Uterus (tissue), 2 donors: ENCODE data around the gene EPHA4.

ENCODE experiments used
- CTCF ChIP-seq, 4 experiments: fragments of 200-600 bp in 2 of 4; fragments of 450-650 bp in 2 of 4; sonication (generic) in 2 of 4; IDR thresholded peaks; one replicate each; pipeline ENCODE4 v1.5.1; 2016 to 2019; ENCODE audit warnings: antibody characterized with exemption in 4 of 4, mild to moderate bottlenecking in 2 of 4, moderate library complexity in 1 of 4
- POLR2A ChIP-seq, 2 donors: fragments of 450-650 bp; IDR thresholded peaks; one replicate each; pipeline ENCODE4 v1.6.1; 2016; ENCODE audit warnings: antibody characterized with exemption in 2 of 2, mild to moderate bottlenecking in 1 of 2, moderate library complexity in 1 of 2

- TF ChIP-seq CTCF (IDR thresholded peaks at IDR 0.05) = no peak
- no peak for TF ChIP-seq POLR2A (IDR thresholded peaks at IDR 0.05)
Measured at GRCh38 chr2:221463241-221463896, 108.7 kb downstream of the EPHA4 start.
